Uterus (tissue), 2 donors: ENCODE results near the gene AUTS2.

Experiments
- CTCF ChIP-seq, 4 experiments: fragments of 200-600 bp in 2 of 4; fragments of 450-650 bp in 2 of 4; sonication (generic) in 2 of 4; IDR thresholded peaks; one replicate each; pipeline ENCODE4 v1.5.1; 2016 to 2019; ENCODE audit warnings: antibody characterized with exemption in 4 of 4, mild to moderate bottlenecking in 2 of 4, moderate library complexity in 1 of 4
- POLR2A ChIP-seq, 2 donors: fragments of 450-650 bp; IDR thresholded peaks; one replicate each; pipeline ENCODE4 v1.6.1; 2016; ENCODE audit warnings: antibody characterized with exemption in 2 of 2, mild to moderate bottlenecking in 1 of 2, moderate library complexity in 1 of 2

GRCh38 chr7:69920797-69921196 is 322.5 kb downstream of the AUTS2 start:
- TF ChIP-seq POLR2A (IDR thresholded peaks at IDR 0.05) (no peak), CTCF (IDR thresholded peaks at IDR 0.05) (no peak)
